NCI-H1694 treated with DMSO at 0.1 percent for 48 hours (cell line): ENCODE data around the gene BTAF1.
"Not testable (repeated sequence)": the region's sequence is repeated elsewhere in the genome, so short reads cannot be mapped to it uniquely, and the experiment has no call there.

ENCODE experiments used
- DNase-seq: peaks from one replicate; lab custom pipeline; 2025; lab: John Stamatoyannopoulos, UW

Gene BTAF1

GRCh38 chr10:91923371-91924211, at the start of gene BTAF1:
Gene BTAF1, plus strand, starts transcription at chr10:91923770. Its CDS starts 307 bp downstream, at chr10:91924077.
- DNase-seq = peak; percentile 80

- no peak for DNase-seq
These were observed 48.4 kb upstream of the BTAF1 start for GRCh38 chr10:91875156-91875555.

DNA sequence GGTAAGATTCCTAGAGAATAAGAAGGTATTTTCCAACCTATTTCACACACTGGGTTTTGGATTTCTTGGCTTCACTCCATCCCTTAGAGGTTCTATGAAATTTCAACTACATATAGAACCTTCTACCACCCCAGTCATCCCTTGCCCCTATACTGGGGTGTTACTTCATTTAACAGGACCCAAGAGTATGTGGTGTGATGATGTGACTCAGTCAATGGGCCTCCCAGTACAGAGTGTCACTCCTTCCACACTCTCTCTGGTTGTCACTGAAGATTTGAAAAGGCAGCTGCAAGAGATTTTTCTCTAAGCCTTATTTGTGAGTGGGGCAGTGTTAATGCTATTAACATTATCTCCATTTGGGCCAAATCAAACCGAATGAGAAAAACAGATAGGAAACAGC, 47.8 kb upstream of the BTAF1 start:
- DNase-seq = no peak

- peak; percentile 19 for DNase-seq
These were observed 43.9 kb upstream of the BTAF1 start for GRCh38 chr10:91879515-91880170.

DNA sequence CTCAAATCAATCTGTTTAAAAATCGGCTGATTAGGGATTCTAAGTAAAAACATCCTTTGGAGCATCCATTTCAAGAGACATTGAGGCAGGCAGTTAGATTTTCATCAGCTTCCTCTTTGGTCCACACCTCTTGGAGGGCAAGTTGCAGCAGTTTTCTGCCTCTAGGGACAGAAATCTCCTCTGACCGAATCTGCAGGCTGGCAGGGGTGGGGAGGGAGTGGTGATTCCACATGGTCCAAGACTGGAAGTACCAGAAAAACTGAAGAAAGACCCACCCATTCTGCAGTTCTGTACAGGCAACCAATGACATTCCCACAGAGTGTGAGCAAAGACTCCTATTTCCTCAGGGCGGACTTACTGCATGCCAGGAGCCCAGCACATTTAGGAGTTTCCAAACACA, 43.3 kb upstream of the BTAF1 start:
- no peak for DNase-seq

DNA sequence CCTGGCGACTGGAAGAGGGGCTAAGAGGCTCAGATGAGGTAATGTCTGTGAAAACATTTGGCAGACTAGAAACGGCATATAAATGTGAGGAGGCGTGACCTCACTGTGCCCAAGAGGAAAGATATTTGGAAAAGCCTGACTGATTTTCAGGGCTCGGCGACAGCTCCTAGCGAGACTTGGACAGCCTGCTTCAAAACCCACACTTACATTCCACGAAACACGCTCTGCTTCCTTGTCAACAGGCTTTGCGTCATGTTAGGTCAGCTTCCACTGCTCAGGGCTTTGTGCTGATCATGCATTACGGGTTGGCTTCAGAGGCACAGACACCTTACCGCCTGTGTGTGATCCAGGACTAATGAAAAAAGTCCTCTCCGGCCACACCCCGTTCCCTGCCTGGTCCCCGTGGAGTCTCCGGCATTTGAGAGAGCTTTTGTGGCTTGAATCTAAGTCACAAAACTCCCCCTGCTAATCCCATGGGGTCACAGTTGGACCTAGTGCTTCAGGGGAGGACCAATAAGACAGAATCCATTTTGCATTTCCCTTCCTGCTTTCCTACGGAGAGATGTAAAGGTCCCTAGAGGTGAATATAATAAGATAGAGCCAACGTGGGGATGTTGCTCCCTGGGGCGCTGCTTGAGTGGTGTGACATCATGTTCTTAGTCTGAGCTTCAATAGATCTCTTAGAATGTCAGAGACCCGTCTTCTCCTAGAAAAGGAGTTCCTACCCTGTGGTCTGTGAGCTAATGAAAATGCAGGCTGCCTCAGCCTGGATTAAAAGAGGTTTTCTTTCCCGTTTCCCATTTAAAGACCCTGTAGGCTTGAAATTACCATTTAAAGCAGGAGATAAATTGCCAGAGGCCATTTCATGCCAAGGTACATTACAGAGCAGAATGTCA, 39.8 kb upstream of the BTAF1 start:
- DNase-seq = no peak

GRCh38 chr10:91884536-91884935, 39.0 kb upstream of the BTAF1 start:
- no peak for DNase-seq

GRCh38 chr10:91885362-91886079, 38.0 kb upstream of the BTAF1 start:
- no peak for DNase-seq

DNA sequence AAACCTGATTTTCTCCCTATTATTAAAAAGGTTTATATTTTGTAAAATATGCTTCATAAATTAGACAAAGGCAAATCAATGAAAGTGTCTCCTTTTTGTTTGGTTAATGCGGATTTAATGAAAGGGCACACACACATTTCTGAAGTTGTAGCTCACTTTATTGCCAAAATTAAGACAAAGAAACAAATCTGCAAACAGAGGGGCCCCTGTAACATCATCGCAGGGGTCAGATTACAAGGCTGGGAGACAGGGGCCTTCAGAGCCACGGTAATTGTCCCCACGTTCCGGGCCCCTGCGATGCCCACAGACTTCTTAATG, 36.7 kb upstream of the BTAF1 start:
- no peak for DNase-seq

DNA sequence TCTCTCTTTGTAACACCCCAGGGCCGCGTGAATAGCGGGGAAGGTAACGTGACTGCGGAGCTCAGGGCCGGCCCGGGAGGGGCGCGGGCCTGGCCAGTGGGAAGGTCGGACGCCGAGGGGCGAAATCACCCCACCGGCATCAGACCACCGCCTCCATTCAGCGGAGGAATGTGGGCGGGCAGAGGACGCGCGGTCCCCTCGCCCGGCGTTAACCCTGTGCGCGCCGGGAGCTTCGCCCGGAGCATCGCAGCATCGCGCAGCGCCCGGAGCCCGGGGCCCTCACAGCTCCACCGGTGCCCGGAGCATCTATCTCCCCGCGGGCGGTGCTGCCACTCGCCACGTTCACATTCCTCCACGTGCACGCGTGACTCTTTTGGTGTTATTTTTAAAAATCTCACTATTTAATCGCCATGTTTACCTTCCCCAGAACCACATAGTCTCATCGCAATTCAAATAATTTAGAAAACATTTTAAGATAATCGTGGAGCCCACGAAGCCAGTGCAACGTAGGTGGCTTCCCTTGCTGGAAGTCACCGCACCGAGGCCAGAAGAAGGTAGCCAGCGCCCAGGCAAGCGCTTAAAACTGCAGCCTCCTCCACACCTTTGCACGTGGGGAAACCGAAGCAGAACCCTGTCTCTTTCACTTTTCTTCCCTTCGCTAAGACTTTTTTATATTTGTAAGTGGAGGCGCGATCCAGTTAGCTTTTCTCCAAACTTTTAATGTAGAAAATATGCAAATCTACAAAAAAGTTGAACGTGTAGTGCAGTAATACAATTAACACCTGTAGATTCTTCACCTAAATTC, 36.1 kb upstream of the BTAF1 start:
- no peak for DNase-seq

- no peak for DNase-seq
These were observed 32.2 kb upstream of the BTAF1 start for GRCh38 chr10:91891125-91892001.

GRCh38 chr10:91893051-91893450, 30.5 kb upstream of the BTAF1 start:
- no peak for DNase-seq

GRCh38 chr10:91894261-91894685, 29.3 kb upstream of the BTAF1 start:
- not testable (repeated sequence) for DNase-seq

GRCh38 chr10:91896212-91896756, 27.3 kb upstream of the BTAF1 start:
- DNase-seq = no peak

- no peak for DNase-seq
These were observed 26.1 kb upstream of the BTAF1 start for GRCh38 chr10:91897421-91897820.

DNA sequence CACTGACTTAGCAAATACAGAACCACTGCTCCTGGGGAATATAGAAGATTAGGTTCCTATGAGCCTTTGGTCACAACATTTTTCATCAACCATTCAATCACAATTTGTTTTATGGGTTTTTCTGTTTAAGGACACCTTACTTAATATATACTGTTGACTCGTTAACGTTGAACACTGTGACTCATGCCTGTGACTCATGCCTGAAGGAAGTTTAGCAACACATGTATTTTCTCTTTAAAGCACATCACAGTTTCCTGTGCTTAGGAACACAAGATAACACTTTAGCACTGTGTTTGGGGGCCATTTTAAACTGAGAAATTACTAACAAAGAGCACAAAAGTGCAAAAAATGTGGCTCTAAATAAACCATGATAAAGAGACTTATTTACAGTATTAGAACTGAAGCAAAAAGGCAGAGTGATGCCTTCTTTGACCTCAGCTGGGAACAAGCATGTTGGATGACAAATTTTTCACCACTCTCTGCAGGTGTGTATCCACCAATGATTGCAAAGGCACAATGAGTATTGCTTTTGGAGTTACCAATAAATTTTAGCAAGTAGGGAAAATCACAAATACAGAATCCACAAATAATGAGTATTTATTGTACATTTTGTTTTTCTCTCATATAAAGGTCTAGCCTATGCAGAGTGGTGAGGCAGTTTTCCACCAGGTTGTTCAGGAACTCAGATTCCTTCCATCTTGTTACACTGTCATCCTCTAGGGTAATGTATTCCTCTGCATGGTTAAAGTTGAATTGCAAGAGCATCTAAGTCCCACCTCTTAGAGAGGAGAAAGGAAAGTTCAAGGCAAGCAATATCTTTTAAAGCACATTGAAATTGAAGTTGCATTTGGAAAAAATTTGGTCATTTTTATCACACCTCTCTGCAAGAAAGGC, 21.5 kb upstream of the BTAF1 start:
- peak; percentile 10 for DNase-seq

DNA sequence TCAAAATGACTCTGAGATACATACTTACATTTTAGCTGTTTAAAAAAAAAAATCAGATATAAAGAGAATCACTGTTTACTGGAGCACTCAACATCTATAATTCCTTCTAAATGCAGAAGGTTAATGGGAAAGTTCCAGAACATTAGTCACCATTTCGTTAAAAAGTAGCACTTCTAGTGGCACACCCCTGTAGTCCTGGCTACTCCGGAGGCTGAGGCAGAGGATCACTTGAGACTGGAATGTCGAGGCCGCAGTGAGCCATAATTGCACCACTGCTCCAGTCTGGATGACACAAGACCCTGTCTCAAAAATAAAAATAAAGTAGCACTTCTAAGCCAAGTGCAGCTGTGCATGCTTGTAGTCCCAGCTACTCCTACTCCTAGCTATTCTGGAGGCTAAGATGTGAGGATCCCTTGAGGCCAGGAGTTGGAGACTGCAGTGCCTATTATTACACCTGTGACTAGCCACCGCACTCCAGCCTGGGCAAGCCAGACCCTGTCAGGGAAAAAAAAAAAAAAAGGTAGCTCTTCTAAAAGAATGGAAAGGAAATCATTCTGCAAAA, 16.5 kb upstream of the BTAF1 start:
- no peak for DNase-seq

- DNase-seq = no peak
These were observed 15.6 kb upstream of the BTAF1 start for GRCh38 chr10:91907914-91908336.
